Pancreas (tissue), 10 donors: ENCODE results near the gene GRM6. TPM values are rescaled to one million over a fixed set of nuclear protein-coding genes. Genes with fewer than 3 reads are reported as not detected.

Experiments used
- ATAC-seq, 4 donors: fragments of 200-7000 bp; cut with Tn5 transposase; one replicate each; pipeline versions ENCODE4 v1.8.0 to v1.9.1; 2020; ENCODE audit warnings: mild to moderate bottlenecking in 4 of 4, moderate library complexity in 4 of 4
- DNase-seq, 6 donors: peaks; one replicate each; pipeline ENCODE4 v3.0.0-alpha.2; 2020
- FAIRE-seq: peaks from 2 replicates; lab custom pipeline; 2012; peaks lifted over from hg19 to GRCh38; lab: Jason Lieb, UNC
- H3K27ac ChIP-seq, 4 donors: fragments of 200-600 bp; sonication (generic); 1 replicate in 3 of 4; 2 replicates in 1 of 4; pipeline versions ENCODE4 v1.5.0 to v1.8.0; 2020
- H3K27me3 ChIP-seq, 4 donors: fragments of 200-600 bp; one replicate each; pipeline ENCODE4 v1.8.0; 2021
- H3K36me3 ChIP-seq, 3 donors: fragments of 200-600 bp; sonication (generic) in 1 of 3; one replicate each; pipeline versions ENCODE4 v1.5.0 to v1.8.0; 2020 to 2021
- H3K4me1 ChIP-seq, 3 donors: fragments of 200-600 bp; one replicate each; pipeline ENCODE4 v1.8.0; 2021
- H3K4me3 ChIP-seq, 4 donors: fragments of 200-600 bp; sonication (generic) in 2 of 4; one replicate each; pipeline versions ENCODE4 v1.5.0 to v1.8.0; 2020 to 2021
- H3K9me3 ChIP-seq, 4 donors: fragments of 200-600 bp; one replicate each; pipeline ENCODE4 v1.8.0; 2021
- WGBS, 2 donors: extraction: QIAGEN DNeasy Blood & Tissue Kit; methylation state at CpG; one replicate each; pipeline ENCODE4 v1.1.7; 2013; 5-methylcytosine and 5-hydroxymethylcytosine counted together
- intact Hi-C, 3 donors: fragments of 100-400 bp; cut with DNase I; formaldehyde crosslinking; loops; one replicate each; pipeline versions ENCODE4 v1.11.1 to v1.14.2; 2022
- polyA plus RNA-seq, 2 donors: library from polyadenylated mRNA; stranded (reverse); fragments of 200-250 nt; gene quantifications; one replicate each; pipeline ENCODE4 v1.2.3, GENCODE V29; 2013
- total RNA-seq, 6 donors: library from RNA; stranded (reverse); fragmentation: NEBNext Ultra II Directional in 4 of 6; extraction: Animal tissue kit (Norgen Biotek cat#: 25700) in 4 of 6; gene quantifications; one replicate each; pipeline versions ENCODE4 v1.2.1 to v1.2.4, GENCODE V29; 2021 to 2023
- TF ChIP-seq, protein P1 (sequence below), 4 donors: fragments of 200-600 bp; sonication (generic) in 3 of 4; IDR thresholded peaks; one replicate each; pipeline versions ENCODE4 v1.5.0 to v1.8.0; 2021; ENCODE audit warnings: antibody characterized with exemption in 4 of 4
- donor health status: healthy with polysubstance abuse.
- donor health status: DM: no; HTN: no; CAD: no; lungs with moderate emphysema.
- donor health status: DM: no; HTN: no; CAD: no.
- donor health status: control.
- donor health status: control.
- donor health status: Bipolar disorder and iron deficiency.
- donor health status: DM: yes; HTN: yes; CAD: no.
- donor health status: DM: no; HTN: no; CAD: no.
- donor health status: DM: no; HTN: no; CAD: no.
- donor health status: DM: yes; HTN: yes; CAD: no.

Gene GRM6
- total RNA-seq, result not detected
- polyA plus RNA-seq, result under 1 TPM in 1 of 2 donors, not detected in 1; 0.02 TPM

DNA sequence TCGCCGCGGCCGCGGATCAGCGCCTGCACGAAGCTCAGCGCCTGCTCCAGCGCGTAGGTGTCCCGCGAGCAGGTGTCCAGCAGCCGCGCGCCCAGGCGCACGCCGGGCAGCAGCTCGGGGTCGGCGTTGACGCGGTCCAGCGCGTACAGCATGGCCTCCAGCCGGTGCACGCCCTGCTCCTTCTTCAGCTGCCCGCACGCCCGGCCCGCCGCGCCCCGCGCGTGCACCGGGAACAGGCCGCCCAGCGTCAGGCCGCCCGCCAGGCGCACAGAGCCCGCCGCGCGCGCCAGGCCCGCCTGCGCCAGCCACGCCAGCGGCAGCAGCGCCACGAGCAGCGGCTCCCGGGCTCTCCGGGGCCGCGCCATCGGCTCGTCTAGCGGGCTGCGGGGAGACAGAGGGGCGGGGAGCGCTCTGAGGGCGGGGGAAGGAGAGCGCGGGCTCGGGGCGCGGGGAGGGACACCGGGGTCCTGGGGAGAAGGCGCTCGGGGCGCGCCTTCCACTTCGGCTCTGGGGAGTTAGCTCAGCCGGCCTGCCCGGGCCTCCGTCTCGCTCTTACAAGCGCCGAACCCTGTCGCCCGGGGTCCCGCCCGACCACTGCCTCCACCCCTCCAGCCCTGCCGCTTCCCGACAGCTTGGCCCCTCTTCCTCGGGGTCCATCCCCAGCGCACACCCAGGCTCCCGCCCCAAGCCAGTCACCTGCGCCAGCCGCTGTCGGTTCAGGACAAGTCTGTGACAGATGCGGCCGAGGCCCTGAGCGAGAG, at the start of gene GRM6:
GRM6 (minus strand) TSS at position 741 of the 761 bp plus-strand sequence; CDS start at position 365, 376 bp downstream.
- DNase-seq (no peak), FAIRE-seq (no peak), ATAC-seq (no peak)
- Histone ChIP-seq H3K27me3 (peaks cover 0 to 4% (median 0%) of the 10 kb centered on the region in 4 donors), H3K4me1 (no peaks in the 10 kb centered on the region), H3K27ac (no peak within 1 kb of the TSS), H3K4me3 (no peak within 1 kb of the TSS), H3K36me3 (no peaks in the 10 kb centered on the region), H3K9me3 (no peaks in the 10 kb centered on the region)
- 2% methylated on average over 31 to 97 of the region's 97 CpGs for WGBS, 2 donors
- TF ChIP-seq, protein P1, sequence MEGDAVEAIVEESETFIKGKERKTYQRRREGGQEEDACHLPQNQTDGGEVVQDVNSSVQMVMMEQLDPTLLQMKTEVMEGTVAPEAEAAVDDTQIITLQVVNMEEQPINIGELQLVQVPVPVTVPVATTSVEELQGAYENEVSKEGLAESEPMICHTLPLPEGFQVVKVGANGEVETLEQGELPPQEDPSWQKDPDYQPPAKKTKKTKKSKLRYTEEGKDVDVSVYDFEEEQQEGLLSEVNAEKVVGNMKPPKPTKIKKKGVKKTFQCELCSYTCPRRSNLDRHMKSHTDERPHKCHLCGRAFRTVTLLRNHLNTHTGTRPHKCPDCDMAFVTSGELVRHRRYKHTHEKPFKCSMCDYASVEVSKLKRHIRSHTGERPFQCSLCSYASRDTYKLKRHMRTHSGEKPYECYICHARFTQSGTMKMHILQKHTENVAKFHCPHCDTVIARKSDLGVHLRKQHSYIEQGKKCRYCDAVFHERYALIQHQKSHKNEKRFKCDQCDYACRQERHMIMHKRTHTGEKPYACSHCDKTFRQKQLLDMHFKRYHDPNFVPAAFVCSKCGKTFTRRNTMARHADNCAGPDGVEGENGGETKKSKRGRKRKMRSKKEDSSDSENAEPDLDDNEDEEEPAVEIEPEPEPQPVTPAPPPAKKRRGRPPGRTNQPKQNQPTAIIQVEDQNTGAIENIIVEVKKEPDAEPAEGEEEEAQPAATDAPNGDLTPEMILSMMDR (IDR thresholded peaks at IDR 0.05), result no peak
- intact Hi-C loops, result no loop called here

DNA sequence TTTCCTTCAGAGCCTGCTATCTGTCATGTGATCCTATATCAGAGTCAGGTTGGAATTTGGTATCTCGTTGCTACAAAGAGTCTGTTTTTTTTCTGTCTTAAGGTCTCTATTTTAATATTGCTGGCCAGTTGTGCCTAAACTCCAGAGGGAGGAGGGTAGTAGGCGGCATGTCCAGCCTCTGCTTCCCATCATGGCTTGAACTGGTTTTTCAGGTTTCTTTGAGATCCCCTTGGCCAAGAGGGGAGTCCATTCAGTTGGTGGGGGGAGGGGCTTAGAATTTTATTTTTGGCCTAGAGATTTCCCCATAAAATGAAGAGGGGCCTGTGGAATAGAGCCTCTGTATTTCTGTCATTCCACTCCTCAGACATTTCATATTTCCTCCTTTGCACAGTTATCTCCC, 49.6 kb upstream of the GRM6 start:
- Histone ChIP-seq H3K4me3 (no peak overlapping the region), H3K27me3 (no peaks in the 10 kb centered on the region), H3K4me1 (no peaks in the 10 kb centered on the region), H3K27ac (no peak overlapping the region), H3K9me3 (no peaks in the 10 kb centered on the region), H3K36me3 (no peaks in the 10 kb centered on the region)
- intact Hi-C loops, result no loop called here
- DNase-seq, result no peak
- FAIRE-seq, result no peak
- ATAC-seq, result no peak
- TF ChIP-seq, protein P1 (IDR thresholded peaks at IDR 0.05), result no peak
- 50 to 58% methylated on average over 2 of the region's 2 CpGs for WGBS, 2 donors

DNA sequence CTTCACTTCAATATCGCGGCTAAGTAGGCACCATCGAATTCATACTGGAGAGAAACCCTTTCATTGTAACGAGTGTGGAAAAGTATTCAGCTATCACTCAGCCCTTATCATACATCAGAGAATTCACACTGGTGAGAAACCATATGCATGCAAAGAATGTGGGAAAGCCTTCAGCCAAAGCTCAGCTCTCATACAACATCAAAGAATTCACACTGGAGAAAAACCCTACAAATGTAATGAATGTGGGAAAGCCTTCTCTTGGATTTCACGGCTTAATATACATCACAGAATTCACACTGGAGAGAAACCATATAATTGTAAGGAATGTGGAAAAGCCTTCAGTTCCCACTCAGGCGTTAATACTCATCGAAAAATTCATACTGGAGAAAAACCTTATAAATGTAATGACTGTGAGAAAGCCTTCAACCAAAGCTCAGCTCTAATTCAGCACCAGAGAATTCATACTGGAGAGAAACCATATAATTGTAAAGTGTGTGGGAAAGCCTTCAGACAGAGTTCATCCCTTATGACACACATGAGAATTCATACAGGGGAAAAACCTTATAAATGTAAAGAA, 38.0 kb upstream of the GRM6 start:
- no peak overlapping the region for H3K4me3 ChIP-seq
- FAIRE-seq, result no peak
- TF ChIP-seq, protein P1 (IDR thresholded peaks at IDR 0.05), result no peak
- H3K27me3 ChIP-seq, result no peaks in the 10 kb centered on the region
- H3K4me1 ChIP-seq, result no peaks in the 10 kb centered on the region
- H3K9me3 ChIP-seq, result peaks cover 0 to 27% (median 13%) of the 10 kb centered on the region in 4 donors
- peaks cover 12 to 55% (median 15%) of the 10 kb centered on the region in 3 donors for H3K36me3 ChIP-seq
- no peak for DNase-seq
- 96 to 97% methylated on average over 7 of the region's 7 CpGs for WGBS, 2 donors
- no peak overlapping the region for H3K27ac ChIP-seq
- intact Hi-C loops, result no loop called here
- no peak for ATAC-seq

DNA sequence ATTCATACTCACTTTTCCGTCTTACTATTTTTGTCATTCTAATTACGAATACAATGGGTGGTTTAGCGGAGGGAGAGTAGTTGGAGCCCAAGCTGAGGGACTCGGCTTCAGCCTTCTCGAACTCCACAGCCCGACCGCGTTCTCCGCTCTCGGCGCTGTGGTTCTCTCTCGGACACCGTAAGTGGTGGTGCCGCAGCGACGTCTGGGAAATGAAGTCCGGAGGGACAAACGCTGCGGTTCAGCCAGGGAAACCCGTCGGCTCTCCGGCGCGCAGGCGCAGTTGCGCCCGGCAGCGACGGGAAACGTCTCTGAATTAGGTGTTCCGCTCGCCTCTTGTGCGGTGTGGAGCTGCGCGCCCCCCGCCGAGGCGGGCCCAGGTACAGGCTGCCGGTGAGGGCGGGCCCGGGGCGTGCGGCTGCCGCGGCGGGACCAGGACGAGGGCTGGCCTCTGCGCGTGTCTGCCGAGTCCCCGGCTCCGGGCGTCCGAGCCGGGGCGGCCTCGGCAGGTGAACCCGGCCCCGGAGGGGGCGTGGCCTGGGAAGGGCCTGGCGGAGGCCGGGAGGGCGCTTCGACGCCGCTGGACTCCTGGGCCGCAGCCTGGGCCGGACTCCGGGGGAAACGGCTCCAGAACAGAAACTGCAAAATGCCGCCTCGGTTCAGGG, 28.5 kb upstream of the GRM6 start, which contains the start of gene ZNF879:
ZNF879 (plus strand) TSS at position 277 of the 662 bp plus-strand sequence. CDS start 1,201 bp downstream, outside the sequence.
- Histone ChIP-seq H3K4me3 (peak within 1 kb of the TSS; percentile 79 to 95 (median 87)), H3K4me1 (peaks cover 0 to 5% (median 0%) of the 10 kb centered on the region in 3 donors), H3K36me3 (peaks cover 4 to 27% (median 6%) of the 10 kb centered on the region in 3 donors), H3K9me3 (peaks cover 0 to 2% (median 0%) of the 10 kb centered on the region in 4 donors), H3K27me3 (no peaks in the 10 kb centered on the region), H3K27ac (peak within 1 kb of the TSS; percentile 73 to 87 (median 84))
- DNase-seq (peak; percentile 92 to 98 (median 94)), ATAC-seq (peak; percentile 99 to 100 (median 100)), FAIRE-seq (peak; percentile 17)
- intact Hi-C loops, result no loop called here
- WGBS, 2 donors, result 0 to 1% methylated on average over 66 to 72 of the region's 72 CpGs
- TF ChIP-seq, protein P1 (IDR thresholded peaks at IDR 0.05), result no peak
